Calu3 (cell line): ENCODE data around the gene CCDC70. TPM values are rescaled to one million over a fixed set of nuclear protein-coding genes. Genes with fewer than 3 reads are reported as not detected.

ENCODE experiments used
- BruUV-seq: library from RNA; stranded (reverse); fragments of 400-500 nt; replicated peaks from 2 replicates; lab custom pipeline; 2021; lab: Mats Ljungman, UMichigan
- CTCF ChIA-PET: fragments of 300-600 bp; sonication (Branson Sonifier 250); formaldehyde crosslinking; loops from one replicate; lab custom pipeline; 2022; ENCODE audit warnings: antibody characterized with exemption; lab: Charles Lee
- DNase-seq: peaks from one replicate; pipeline ENCODE4 v3.0.0; 2022
- H3K27ac Mint-ChIP-seq: one replicate; pipeline ENCODE4 v1.8.0; 2022; ENCODE audit warnings: mixed read lengths; ENCODE audit not compliant: unreplicated experiment
- H3K27me3 Mint-ChIP-seq: one replicate; pipeline ENCODE4 v1.8.0; 2022; ENCODE audit warnings: mixed read lengths; ENCODE audit not compliant: unreplicated experiment
- H3K36me3 Mint-ChIP-seq: one replicate; pipeline ENCODE4 v1.8.0; 2022; ENCODE audit warnings: mild to moderate bottlenecking, moderate library complexity, mixed read lengths; ENCODE audit not compliant: insufficient read depth, unreplicated experiment
- H3K4me1 Mint-ChIP-seq: one replicate; pipeline ENCODE4 v1.8.0; 2022; ENCODE audit warnings: mild to moderate bottlenecking, low read depth, mixed read lengths; ENCODE audit not compliant: unreplicated experiment
- H3K4me3 Mint-ChIP-seq: one replicate; pipeline ENCODE4 v1.8.0; 2022; ENCODE audit warnings: mild to moderate bottlenecking, low read depth, moderate library complexity, mixed read lengths; ENCODE audit not compliant: unreplicated experiment
- H3K9me3 Mint-ChIP-seq: one replicate; pipeline ENCODE4 v1.8.0; 2022; ENCODE audit warnings: low read depth, mixed read lengths; ENCODE audit not compliant: unreplicated experiment
- intact Hi-C: fragments of 100-400 bp; cut with micrococcal nuclease; formaldehyde crosslinking; loops from one replicate; pipeline ENCODE4 v1.10.0; 2022; ENCODE audit not compliant: unreplicated experiment
- total RNA-seq: library from RNA; stranded (reverse); gene quantifications from 2 replicates; pipeline ENCODE4 v1.2.3, GENCODE V29; 2022
- TF ChIP-seq, protein P1 (sequence below): fragments of 200-600 bp; IDR thresholded peaks from one replicate; pipeline ENCODE4 v1.8.0; 2022; ENCODE audit warnings: antibody characterized with exemption; ENCODE audit not compliant: unreplicated experiment

Gene CCDC70
- total RNA-seq, 1 experiment from 2014 or later, result not detected

DNA sequence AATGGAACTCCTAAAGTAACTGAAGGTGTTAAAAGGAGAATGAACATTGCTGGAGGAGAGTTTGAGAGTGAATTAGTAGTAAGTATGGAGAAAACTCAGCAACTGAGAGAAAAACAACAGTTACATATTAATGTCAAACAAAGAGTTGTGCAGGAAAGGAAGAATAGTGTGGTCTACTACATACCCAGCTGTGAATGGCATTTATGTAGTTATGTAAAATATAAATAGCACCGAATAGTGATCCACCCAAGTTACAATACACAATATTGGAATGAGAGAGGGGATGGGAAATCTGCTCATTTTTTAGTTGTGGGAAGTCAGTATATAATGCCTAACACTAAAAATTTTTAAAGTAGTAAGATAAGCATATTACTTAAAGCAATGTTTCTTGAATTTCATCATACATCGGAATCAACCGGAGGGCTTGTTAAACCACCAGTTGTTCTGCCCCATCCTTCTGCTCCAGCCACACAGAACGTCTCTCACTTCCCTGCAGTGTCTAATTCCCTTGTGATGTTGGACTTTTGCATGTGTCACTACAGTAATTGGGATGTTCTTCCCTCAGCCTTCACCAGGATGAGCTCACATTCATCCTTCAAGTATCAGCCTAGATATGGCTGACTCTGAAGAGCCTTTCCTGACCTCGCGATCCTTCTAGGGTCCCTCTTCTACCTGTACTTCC lies 11.5 kb downstream of the CCDC70 start:
- TF ChIP-seq, protein P1, sequence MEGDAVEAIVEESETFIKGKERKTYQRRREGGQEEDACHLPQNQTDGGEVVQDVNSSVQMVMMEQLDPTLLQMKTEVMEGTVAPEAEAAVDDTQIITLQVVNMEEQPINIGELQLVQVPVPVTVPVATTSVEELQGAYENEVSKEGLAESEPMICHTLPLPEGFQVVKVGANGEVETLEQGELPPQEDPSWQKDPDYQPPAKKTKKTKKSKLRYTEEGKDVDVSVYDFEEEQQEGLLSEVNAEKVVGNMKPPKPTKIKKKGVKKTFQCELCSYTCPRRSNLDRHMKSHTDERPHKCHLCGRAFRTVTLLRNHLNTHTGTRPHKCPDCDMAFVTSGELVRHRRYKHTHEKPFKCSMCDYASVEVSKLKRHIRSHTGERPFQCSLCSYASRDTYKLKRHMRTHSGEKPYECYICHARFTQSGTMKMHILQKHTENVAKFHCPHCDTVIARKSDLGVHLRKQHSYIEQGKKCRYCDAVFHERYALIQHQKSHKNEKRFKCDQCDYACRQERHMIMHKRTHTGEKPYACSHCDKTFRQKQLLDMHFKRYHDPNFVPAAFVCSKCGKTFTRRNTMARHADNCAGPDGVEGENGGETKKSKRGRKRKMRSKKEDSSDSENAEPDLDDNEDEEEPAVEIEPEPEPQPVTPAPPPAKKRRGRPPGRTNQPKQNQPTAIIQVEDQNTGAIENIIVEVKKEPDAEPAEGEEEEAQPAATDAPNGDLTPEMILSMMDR, result no peak
- Mint-ChIP-seq H3K27ac (no peak overlapping the region), H3K9me3 (no peaks in the 10 kb centered on the region), H3K4me3 (no peak overlapping the region), H3K36me3 (no peaks in the 10 kb centered on the region), H3K4me1 (no peaks in the 10 kb centered on the region), H3K27me3 (peaks cover 34% of the 10 kb centered on the region)
- intact Hi-C loops, result no loop called here
- CTCF ChIA-PET, result no interaction called here
- DNase-seq, result no peak
- no TSS peak for BruUV-seq

DNA sequence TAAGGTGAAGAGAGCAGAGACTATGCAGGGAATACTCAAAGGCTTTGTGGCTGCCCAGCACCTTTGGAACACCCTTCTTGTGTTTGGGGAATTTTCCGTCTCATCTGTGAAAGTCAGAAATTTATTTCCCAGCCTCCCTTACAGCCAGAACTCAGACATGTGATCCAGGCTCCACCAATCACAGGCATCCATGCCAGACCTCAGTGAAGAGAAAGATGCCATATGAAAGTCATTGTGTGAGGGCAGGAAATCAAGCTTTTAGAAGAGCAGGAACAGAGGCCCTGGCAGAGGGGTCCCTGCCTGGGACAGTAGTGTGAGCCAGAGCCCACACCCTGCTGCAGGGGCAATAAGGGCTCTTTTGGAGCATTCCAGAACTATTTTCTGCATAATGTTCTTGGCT lies 12.1 kb downstream of the CCDC70 start:
- peaks cover 34% of the 10 kb centered on the region for H3K27me3 Mint-ChIP-seq
- no peak overlapping the region for H3K27ac Mint-ChIP-seq
- no peak overlapping the region for H3K4me3 Mint-ChIP-seq
- CTCF ChIA-PET, result no interaction called here
- intact Hi-C loops, result no loop called here
- no peaks in the 10 kb centered on the region for H3K4me1 Mint-ChIP-seq
- TF ChIP-seq, protein P1, result no peak
- no peaks in the 10 kb centered on the region for H3K9me3 Mint-ChIP-seq
- no TSS peak for BruUV-seq
- no peaks in the 10 kb centered on the region for H3K36me3 Mint-ChIP-seq
- no peak for DNase-seq

DNA sequence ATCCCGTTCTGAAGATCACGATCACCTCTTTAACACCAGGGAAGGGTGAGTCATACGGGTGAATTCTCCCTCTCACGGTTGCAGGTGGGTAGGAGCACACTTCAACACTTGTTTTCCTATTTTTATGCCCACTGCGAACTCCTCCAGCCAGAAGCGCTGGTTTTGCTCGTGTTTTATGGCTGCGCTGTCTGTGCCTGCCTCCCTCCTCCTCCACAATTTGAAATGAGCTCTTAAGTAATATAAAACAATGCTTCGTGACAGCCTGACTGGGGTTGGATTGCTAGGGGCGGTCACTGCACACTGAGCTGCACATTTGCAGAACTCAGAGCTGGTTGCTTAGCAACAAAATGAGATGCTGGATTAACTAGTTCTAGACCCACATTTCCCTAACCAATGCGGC lies 12.9 kb downstream of the CCDC70 start:
- Mint-ChIP-seq H3K4me1 (no peaks in the 10 kb centered on the region), H3K4me3 (no peak overlapping the region), H3K27me3 (peaks cover 40% of the 10 kb centered on the region), H3K9me3 (no peaks in the 10 kb centered on the region), H3K27ac (no peak overlapping the region), H3K36me3 (no peaks in the 10 kb centered on the region)
- CTCF ChIA-PET, result no interaction called here
- intact Hi-C loops, result no loop called here
- TF ChIP-seq, protein P1, result no peak
- no peak for DNase-seq
- no TSS peak for BruUV-seq

DNA sequence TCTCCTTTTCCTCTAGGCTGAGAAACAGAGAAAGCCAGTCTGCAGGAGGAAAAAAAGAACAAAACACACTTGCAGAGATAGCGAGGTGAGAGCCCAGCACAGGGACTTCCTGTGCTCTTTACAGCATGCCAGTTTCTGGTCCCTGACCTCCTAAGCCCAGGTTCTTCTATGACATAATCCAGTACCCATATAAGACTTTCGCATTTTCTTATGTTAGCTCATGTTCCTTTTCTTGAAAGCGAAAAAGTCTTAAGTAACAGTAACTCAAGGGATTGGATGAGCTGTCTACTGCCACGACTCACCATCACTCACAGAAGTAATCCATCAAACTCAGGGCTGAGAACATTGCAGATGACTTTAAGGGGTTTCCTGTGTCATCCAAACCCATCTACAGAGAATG lies 17.4 kb downstream of the CCDC70 start:
- TF ChIP-seq, protein P1, result no peak
- CTCF ChIA-PET, result no interaction called here
- Mint-ChIP-seq H3K27ac (no peak overlapping the region), H3K9me3 (no peaks in the 10 kb centered on the region), H3K27me3 (peaks cover 35% of the 10 kb centered on the region), H3K4me1 (no peaks in the 10 kb centered on the region), H3K36me3 (no peaks in the 10 kb centered on the region), H3K4me3 (no peak overlapping the region)
- DNase-seq, result no peak
- BruUV-seq, result no TSS peak
- intact Hi-C loops, result no loop called here
